ENCODE data around the gene GABRG2.

The GABRG2 gene

GRCh38 chr5:162067655-162068411 is at the start of gene GABRG2:
GABRG2 (plus strand) TSS chr5:162067773; CDS start chr5:162068000, 227 bp downstream.
- H3F3A ChIP-seq (ENCODE audit: insufficient read depth, low read length), result no peaks in the 10 kb centered on the region
- H3K9me3 ChIP-seq (replicated peaks; ENCODE audit: insufficient read depth, low read length), result no peaks in the 10 kb centered on the region
- no peak within 1 kb of the TSS for H3K4me3 ChIP-seq (ENCODE audit: low read length)
- H3K9ac ChIP-seq (ENCODE audit: low read length), result no peak within 1 kb of the TSS
- no peak within 1 kb of the TSS for H3K4me2 ChIP-seq (ENCODE audit: low read depth, low read length)
- no peak within 1 kb of the TSS for H3K27ac ChIP-seq (ENCODE audit: low read length)
- H3K9me2 ChIP-seq (replicated peaks; ENCODE audit: insufficient read depth, low read length), result no peaks in the 10 kb centered on the region
- no peak for DNase-seq
- H3K4me1 ChIP-seq (ENCODE audit: low read length), result no peaks in the 10 kb centered on the region
- no peak for TF ChIP-seq EZH2 (optimal IDR thresholded peaks at IDR 0.05; ENCODE audit: low read depth, low read length)
- TF ChIP-seq EZH2phosphoT487 (IDR thresholded peaks at IDR 0.05; ENCODE audit: low read length), result no peak
- TF ChIP-seq CTCF (IDR thresholded peaks at IDR 0.05; ENCODE audit: low read length), result no peak
- no peaks in the 10 kb centered on the region for H4K20me1 ChIP-seq (ENCODE audit: insufficient read depth, low read length)
- H2AFZ ChIP-seq (ENCODE audit: low read length), result no peak within 1 kb of the TSS
- H3K79me2 ChIP-seq (ENCODE audit: low read length), result no peaks in the 10 kb centered on the region
- no peaks in the 10 kb centered on the region for H3K27me3 ChIP-seq (replicated peaks; ENCODE audit: insufficient read depth, low read length)
- no peaks in the 10 kb centered on the region for H3K36me3 ChIP-seq (replicated peaks; ENCODE audit: insufficient read depth, low read length)

- Histone ChIP-seq H3K4me2 (ENCODE audit: low read depth, low read length) (no peak overlapping the region), H3F3A (ENCODE audit: insufficient read depth, low read length) (no peaks in the 10 kb centered on the region), H3K79me2 (ENCODE audit: low read length) (no peaks in the 10 kb centered on the region), H3K27ac (ENCODE audit: low read length) (no peak overlapping the region), H3K4me3 (ENCODE audit: low read length) (no peak overlapping the region), H3K9me2 (replicated peaks; ENCODE audit: insufficient read depth, low read length) (no peaks in the 10 kb centered on the region), H3K27me3 (replicated peaks; ENCODE audit: insufficient read depth, low read length) (no peaks in the 10 kb centered on the region), H3K9ac (ENCODE audit: low read length) (no peak overlapping the region), H4K20me1 (ENCODE audit: insufficient read depth, low read length) (no peaks in the 10 kb centered on the region), H3K9me3 (replicated peaks; ENCODE audit: insufficient read depth, low read length) (no peaks in the 10 kb centered on the region), H3K36me3 (replicated peaks; ENCODE audit: insufficient read depth, low read length) (no peaks in the 10 kb centered on the region), H2AFZ (ENCODE audit: low read length) (no peak overlapping the region), H3K4me1 (ENCODE audit: low read length) (no peaks in the 10 kb centered on the region)
- TF ChIP-seq EZH2phosphoT487 (IDR thresholded peaks at IDR 0.05; ENCODE audit: low read length) (no peak), EZH2 (optimal IDR thresholded peaks at IDR 0.05; ENCODE audit: low read depth, low read length) (no peak), CTCF (IDR thresholded peaks at IDR 0.05; ENCODE audit: low read length) (no peak)
- DNase-seq, result no peak
Observed at GRCh38 chr5:162025312-162025711, 42.3 kb upstream of the GABRG2 start.

GRCh38 chr5:162026803-162027202 is 40.8 kb upstream of the GABRG2 start:
- H3K36me3 ChIP-seq (replicated peaks; ENCODE audit: insufficient read depth, low read length), result no peaks in the 10 kb centered on the region
- no peak for TF ChIP-seq EZH2phosphoT487 (IDR thresholded peaks at IDR 0.05; ENCODE audit: low read length)
- no peak for TF ChIP-seq EZH2 (optimal IDR thresholded peaks at IDR 0.05; ENCODE audit: low read depth, low read length)
- no peaks in the 10 kb centered on the region for H3K27me3 ChIP-seq (replicated peaks; ENCODE audit: insufficient read depth, low read length)
- no peak overlapping the region for H3K4me3 ChIP-seq (ENCODE audit: low read length)
- H3K4me2 ChIP-seq (ENCODE audit: low read depth, low read length), result no peak overlapping the region
- H2AFZ ChIP-seq (ENCODE audit: low read length), result no peak overlapping the region
- no peak overlapping the region for H3K27ac ChIP-seq (ENCODE audit: low read length)
- DNase-seq, result no peak
- H3K79me2 ChIP-seq (ENCODE audit: low read length), result no peaks in the 10 kb centered on the region
- no peak overlapping the region for H3K9ac ChIP-seq (ENCODE audit: low read length)
- H3K9me3 ChIP-seq (replicated peaks; ENCODE audit: insufficient read depth, low read length), result no peaks in the 10 kb centered on the region
- H3K4me1 ChIP-seq (ENCODE audit: low read length), result no peaks in the 10 kb centered on the region
- no peaks in the 10 kb centered on the region for H4K20me1 ChIP-seq (ENCODE audit: insufficient read depth, low read length)
- H3K9me2 ChIP-seq (replicated peaks; ENCODE audit: insufficient read depth, low read length), result no peaks in the 10 kb centered on the region
- no peaks in the 10 kb centered on the region for H3F3A ChIP-seq (ENCODE audit: insufficient read depth, low read length)

GRCh38 chr5:162037431-162037830 is 30.1 kb upstream of the GABRG2 start:
- Histone ChIP-seq H2AFZ (ENCODE audit: low read length) (no peak overlapping the region), H3K9me3 (replicated peaks; ENCODE audit: insufficient read depth, low read length) (no peaks in the 10 kb centered on the region), H3F3A (ENCODE audit: insufficient read depth, low read length) (no peaks in the 10 kb centered on the region), H3K4me1 (ENCODE audit: low read length) (no peaks in the 10 kb centered on the region), H3K9ac (ENCODE audit: low read length) (no peak overlapping the region), H3K79me2 (ENCODE audit: low read length) (no peaks in the 10 kb centered on the region), H3K27me3 (replicated peaks; ENCODE audit: insufficient read depth, low read length) (no peaks in the 10 kb centered on the region), H3K9me2 (replicated peaks; ENCODE audit: insufficient read depth, low read length) (no peaks in the 10 kb centered on the region), H3K27ac (ENCODE audit: low read length) (no peak overlapping the region), H4K20me1 (ENCODE audit: insufficient read depth, low read length) (no peaks in the 10 kb centered on the region), H3K4me2 (ENCODE audit: low read depth, low read length) (no peak overlapping the region), H3K4me3 (ENCODE audit: low read length) (no peak overlapping the region), H3K36me3 (replicated peaks; ENCODE audit: insufficient read depth, low read length) (no peaks in the 10 kb centered on the region)
- DNase-seq, result no peak
- TF ChIP-seq EZH2phosphoT487 (IDR thresholded peaks at IDR 0.05; ENCODE audit: low read length), result no peak
- no peak for TF ChIP-seq EZH2 (optimal IDR thresholded peaks at IDR 0.05; ENCODE audit: low read depth, low read length)
- no peak for TF ChIP-seq CTCF (IDR thresholded peaks at IDR 0.05; ENCODE audit: low read length)
